Dendritic cell treated with granulocyte-macrophage colony-stimulating factor and Interleukin-4, amounts not matched to agents 40 ng/mL and 50 ng/mL, for 4 days (primary cell): ENCODE results near the gene SOD2.
"Not testable (repeated sequence)": the region's sequence is repeated elsewhere in the genome, so short reads cannot be mapped to it uniquely, and the experiment has no call there.

ENCODE experiments used
- H3K27ac Mint-ChIP-seq: one replicate; pipeline ENCODE4 v1.8.0; 2022; ENCODE audit warnings: mild to moderate bottlenecking, mixed read lengths
- H3K27me3 Mint-ChIP-seq: one replicate; pipeline ENCODE4 v1.8.0; 2022; ENCODE audit warnings: mild to moderate bottlenecking, mixed read lengths
- H3K36me3 Mint-ChIP-seq: one replicate; pipeline ENCODE4 v1.8.0; 2022; ENCODE audit warnings: low read depth, mixed read lengths
- H3K4me1 Mint-ChIP-seq: one replicate; pipeline ENCODE4 v1.8.0; 2022; ENCODE audit warnings: low read depth, mixed read lengths
- H3K4me3 Mint-ChIP-seq: one replicate; pipeline ENCODE4 v1.8.0; 2022; ENCODE audit warnings: mild to moderate bottlenecking, moderate library complexity, mixed read lengths
- H3K9me3 Mint-ChIP-seq: one replicate; pipeline ENCODE4 v1.8.0; 2022; ENCODE audit warnings: mixed read lengths
- intact Hi-C: fragments of 100-400 bp; cut with micrococcal nuclease; formaldehyde crosslinking; loops from one replicate; pipeline ENCODE4 v1.15.0; 2022

Gene SOD2

DNA sequence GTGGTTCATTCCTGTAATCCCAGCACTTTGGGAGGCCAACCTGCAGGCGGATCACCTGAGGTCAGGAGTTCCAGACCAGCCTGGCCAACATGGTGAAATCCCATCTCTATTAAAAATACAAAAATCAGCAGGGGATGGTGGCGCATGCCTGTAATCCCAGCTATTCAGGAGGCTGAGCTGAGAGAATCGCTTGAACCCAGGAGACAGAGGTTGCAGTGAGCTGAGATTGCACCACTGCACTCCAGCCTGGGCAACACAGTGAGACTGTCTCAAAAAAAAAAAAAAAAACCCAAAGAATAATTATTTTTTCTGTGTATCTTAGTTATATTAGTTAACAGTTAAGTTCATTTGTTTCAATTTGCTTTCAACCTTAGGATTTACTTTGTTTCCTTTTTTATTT, 32.2 kb upstream of the SOD2 start:
- H3K4me3 Mint-ChIP-seq, H3K27ac Mint-ChIP-seq, H3K27me3 Mint-ChIP-seq, intact Hi-C loops, H3K9me3 Mint-ChIP-seq: not testable (repeated sequence)
- H3K4me1 Mint-ChIP-seq, result peaks cover 28% of the 10 kb centered on the region
- peaks cover 37% of the 10 kb centered on the region for H3K36me3 Mint-ChIP-seq

DNA sequence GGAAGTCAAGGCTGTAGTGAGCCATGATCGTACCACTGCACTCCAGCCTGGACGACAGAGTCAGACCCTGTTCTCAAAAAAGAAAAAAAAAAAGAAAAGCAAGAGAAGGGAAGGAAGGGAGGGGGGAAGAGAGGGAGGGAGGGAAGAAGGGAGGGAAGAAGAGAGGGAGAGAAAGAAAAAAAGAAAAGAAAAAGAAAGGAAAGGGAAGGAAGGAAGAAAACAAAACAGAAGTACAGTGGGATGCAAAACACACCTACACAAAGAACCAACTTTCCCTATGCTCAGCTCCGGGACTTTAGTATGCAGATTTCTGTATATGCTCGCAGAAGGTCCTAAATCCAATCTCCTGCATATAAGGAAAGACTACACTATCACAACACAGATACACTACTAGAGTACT, 31.7 kb upstream of the SOD2 start:
- Mint-ChIP-seq H3K9me3 (no peaks in the 10 kb centered on the region), H3K36me3 (peaks cover 37% of the 10 kb centered on the region), H3K4me1 (peaks cover 28% of the 10 kb centered on the region), H3K4me3 (no peak overlapping the region), H3K27ac (no peak overlapping the region), H3K27me3 (no peaks in the 10 kb centered on the region)
- intact Hi-C loops, result no loop called here

DNA sequence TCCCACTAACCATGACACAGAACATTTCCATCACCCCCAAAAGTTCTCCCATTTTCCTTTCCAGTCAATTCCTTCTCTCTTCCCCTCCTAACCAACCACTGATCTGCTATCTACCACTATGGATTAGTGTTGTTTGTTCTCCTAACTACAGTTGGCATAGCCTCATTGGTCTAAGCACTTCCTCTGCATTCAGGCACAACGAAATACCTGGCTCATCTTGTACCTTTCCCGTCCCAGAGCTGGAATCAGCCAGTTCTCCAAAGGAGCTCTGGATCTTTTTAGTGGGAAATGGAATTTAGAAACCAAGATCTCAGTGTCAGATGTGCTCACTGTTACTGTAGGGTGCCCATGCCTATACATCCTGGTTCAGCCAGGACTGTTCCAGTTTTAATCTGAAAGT, 30.2 kb upstream of the SOD2 start:
- Mint-ChIP-seq H3K27ac (no peak overlapping the region), H3K4me1 (peaks cover 36% of the 10 kb centered on the region), H3K9me3 (no peaks in the 10 kb centered on the region), H3K4me3 (no peak overlapping the region), H3K27me3 (no peaks in the 10 kb centered on the region), H3K36me3 (peaks cover 44% of the 10 kb centered on the region)
- intact Hi-C loops, result no loop called here

DNA sequence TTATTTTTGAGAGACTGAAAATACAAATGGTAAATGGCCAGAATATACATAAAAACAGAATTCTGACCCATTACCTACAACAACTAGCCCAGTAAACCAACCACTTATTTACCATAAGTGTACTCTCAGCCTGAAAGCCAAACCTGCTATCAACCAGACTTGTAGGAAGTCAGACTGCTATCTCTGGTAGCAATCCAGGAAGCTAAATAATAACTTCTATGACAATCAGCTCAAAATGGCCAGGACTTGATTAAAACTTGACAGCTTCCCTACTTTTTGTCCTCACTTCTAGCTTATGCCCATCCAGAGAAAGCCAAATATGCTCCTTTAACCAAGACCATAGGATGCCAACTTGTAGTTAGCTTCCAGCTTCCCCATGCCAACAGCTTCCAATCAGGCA, 29.6 kb upstream of the SOD2 start:
- H3K36me3 Mint-ChIP-seq, result peaks cover 44% of the 10 kb centered on the region
- H3K27ac Mint-ChIP-seq, result no peak overlapping the region
- H3K27me3 Mint-ChIP-seq, result no peaks in the 10 kb centered on the region
- no peaks in the 10 kb centered on the region for H3K9me3 Mint-ChIP-seq
- peaks cover 40% of the 10 kb centered on the region for H3K4me1 Mint-ChIP-seq
- no peak overlapping the region for H3K4me3 Mint-ChIP-seq
- intact Hi-C loops, result no loop called here

DNA sequence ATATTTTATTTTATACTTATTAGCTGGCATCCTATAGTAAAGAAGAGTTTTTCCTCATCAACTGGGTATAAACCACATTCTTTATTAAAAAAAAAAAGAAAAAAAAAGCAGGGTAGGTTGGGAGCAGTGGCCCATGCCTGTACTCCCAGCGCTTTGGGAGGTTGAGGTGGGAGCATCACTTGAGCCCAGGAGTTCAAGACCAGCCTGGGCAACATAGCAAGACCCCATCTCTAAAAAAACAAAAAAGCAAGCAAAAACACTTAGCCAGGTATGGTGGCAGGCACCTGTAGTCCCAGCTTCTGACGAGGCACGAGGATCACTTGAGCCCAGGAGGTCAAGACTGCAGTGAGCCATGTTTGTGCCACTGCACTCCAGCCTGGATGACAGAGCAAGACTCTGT, 28.9 kb upstream of the SOD2 start:
- Mint-ChIP-seq H3K36me3 (peaks cover 41% of the 10 kb centered on the region), H3K4me1 (peaks cover 42% of the 10 kb centered on the region)
- H3K4me3 Mint-ChIP-seq, H3K27ac Mint-ChIP-seq, H3K9me3 Mint-ChIP-seq, H3K27me3 Mint-ChIP-seq, intact Hi-C loops: not testable (repeated sequence)

DNA sequence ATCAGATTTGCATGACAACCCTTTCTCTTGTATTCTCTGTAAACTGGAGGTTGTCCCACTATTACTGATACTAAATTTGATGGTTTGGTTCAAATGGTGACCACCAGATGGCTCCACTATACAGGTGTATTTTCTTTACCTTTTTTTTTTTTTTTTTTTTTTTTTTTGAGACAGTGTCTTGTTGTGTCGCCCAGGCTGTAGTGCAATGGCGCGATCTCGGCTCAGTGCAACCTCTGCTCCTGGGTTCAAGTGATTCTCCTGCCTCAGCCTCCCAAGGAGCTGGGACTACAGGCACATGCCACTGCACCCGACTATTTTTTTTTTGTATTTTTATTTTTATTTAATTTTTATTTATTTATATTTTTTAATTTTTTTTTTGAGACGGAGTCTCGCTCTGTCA, 27.7 kb upstream of the SOD2 start:
- Mint-ChIP-seq H3K27ac (no peak overlapping the region), H3K27me3 (no peaks in the 10 kb centered on the region), H3K36me3 (peaks cover 32% of the 10 kb centered on the region), H3K4me3 (no peak overlapping the region), H3K4me1 (peaks cover 45% of the 10 kb centered on the region), H3K9me3 (no peaks in the 10 kb centered on the region)
- intact Hi-C loops, result no loop called here

DNA sequence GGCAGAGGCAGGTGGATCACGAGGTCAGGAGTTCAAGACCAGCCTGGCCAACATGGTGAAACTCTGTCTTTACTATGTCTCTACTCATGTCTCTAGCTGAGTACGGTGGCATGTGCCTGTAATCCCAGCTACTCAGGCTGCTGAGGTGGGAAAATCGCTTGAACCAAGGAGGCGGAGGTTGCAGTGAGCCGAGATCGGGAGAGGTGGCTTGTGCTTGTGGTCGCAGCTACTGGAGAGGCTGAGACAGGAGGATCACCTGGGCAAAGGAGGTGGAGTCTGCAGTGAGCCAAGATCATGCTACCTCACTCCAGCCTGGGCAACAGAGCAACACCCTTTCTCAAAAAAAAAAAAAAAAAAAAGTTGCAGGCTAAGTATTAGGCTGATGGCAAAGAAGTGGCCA, 26.2 kb upstream of the SOD2 start:
- intact Hi-C loops, result no loop called here
- H3K27ac Mint-ChIP-seq, result peak overlapping the region; percentile 57
- no peaks in the 10 kb centered on the region for H3K27me3 Mint-ChIP-seq
- H3K9me3 Mint-ChIP-seq, result no peaks in the 10 kb centered on the region
- H3K4me3 Mint-ChIP-seq, result no peak overlapping the region
- H3K4me1 Mint-ChIP-seq, result peaks cover 37% of the 10 kb centered on the region
- peaks cover 25% of the 10 kb centered on the region for H3K36me3 Mint-ChIP-seq

DNA sequence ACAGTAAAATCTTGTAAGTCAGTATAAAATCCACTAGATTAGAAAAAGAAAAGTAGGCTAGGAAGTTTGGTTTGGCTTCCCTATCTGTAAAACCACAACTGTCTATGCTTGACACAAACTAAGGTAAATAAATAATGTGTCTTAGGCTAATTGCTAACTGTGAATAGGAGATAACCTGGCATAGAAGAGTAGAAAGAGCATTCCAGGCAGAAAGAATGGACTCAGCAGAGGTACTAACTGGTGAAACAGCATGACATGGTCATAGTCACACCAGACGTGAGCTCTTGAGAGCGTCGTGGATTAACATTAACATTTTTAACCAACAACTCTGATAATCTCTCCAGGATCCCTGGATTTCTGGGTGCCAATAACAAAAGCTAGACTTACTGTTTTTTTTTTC, 25.6 kb upstream of the SOD2 start:
- Mint-ChIP-seq H3K4me3 (no peak overlapping the region), H3K27ac (peak overlapping the region; percentile 57)

DNA sequence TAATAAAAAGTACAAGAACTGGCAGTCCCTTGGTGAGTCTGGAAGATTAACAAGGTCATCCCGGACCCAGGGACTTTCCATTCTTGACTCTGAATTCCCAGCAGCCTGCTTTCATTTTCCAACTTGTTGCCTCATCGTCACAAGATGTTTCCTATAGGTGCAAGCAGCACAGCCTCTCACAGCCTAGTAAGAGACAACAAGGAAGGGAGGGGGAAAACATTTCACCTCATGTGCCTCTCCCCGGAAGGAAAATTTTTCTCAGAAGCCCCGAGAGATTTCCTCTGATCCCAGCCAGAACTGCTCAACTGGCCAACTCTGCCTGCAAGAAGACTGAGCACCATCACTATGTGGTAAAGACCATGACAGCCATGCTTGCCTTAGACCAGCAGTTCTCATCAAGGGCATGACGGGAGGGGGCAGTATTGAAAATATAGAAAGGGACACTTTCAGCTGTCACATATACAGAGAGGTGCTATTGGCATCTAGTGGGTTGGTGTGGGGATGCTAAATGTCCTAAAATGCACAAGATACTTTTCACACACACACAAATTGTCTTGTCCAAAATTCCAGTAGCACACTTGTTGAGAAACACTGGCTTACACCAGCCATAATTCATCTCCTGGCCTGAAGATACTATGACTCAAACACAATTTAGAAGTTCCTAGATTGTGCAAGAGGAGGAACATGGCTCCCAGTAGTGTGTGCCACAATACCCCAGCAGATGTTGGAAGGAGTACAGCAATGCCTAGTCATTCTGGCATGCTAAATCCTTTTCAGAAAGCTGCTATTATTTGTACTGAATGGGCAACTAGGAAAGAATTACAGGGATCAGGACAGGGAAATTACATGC, 23.4 kb upstream of the SOD2 start:
- Mint-ChIP-seq H3K27me3 (no peaks in the 10 kb centered on the region), H3K27ac (peak overlapping the region; percentile 69), H3K4me3 (no peak overlapping the region), H3K9me3 (no peaks in the 10 kb centered on the region), H3K36me3 (peaks cover 7% of the 10 kb centered on the region), H3K4me1 (peaks cover 25% of the 10 kb centered on the region)
- intact Hi-C loops, result no loop called here

More for the DNA sequence above, 25.6 kb upstream of the SOD2 start:
- peaks cover 22% of the 10 kb centered on the region for H3K36me3 Mint-ChIP-seq
- H3K4me1 Mint-ChIP-seq, result peaks cover 35% of the 10 kb centered on the region
- no peaks in the 10 kb centered on the region for H3K9me3 Mint-ChIP-seq
- intact Hi-C loops, result no loop called here
- no peaks in the 10 kb centered on the region for H3K27me3 Mint-ChIP-seq

DNA sequence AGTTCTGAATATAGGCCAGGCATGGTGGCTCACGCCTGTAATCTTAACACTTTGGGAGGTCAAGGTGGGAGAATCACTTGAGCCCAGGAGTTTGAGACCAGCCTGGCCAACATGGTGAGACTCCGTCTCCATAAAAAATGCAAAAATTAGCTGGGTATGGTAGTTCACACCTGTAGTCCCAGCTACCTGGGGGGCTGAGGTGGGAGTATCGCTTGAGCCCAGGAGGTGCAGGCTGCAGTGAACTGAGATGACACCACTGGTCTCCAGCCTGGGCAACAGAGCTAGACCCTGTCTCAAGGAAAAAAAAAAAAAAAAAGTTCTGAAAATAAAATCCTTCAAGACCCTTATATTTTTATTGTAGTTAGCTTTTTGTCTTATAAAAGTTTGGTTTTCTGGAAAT, 22.6 kb upstream of the SOD2 start:
- no peaks in the 10 kb centered on the region for H3K9me3 Mint-ChIP-seq
- no peak overlapping the region for H3K4me3 Mint-ChIP-seq
- H3K27me3 Mint-ChIP-seq, result no peaks in the 10 kb centered on the region
- H3K27ac Mint-ChIP-seq, result peak overlapping the region; percentile 69
- intact Hi-C loops, result no loop called here
- peaks cover 7% of the 10 kb centered on the region for H3K36me3 Mint-ChIP-seq
- peaks cover 25% of the 10 kb centered on the region for H3K4me1 Mint-ChIP-seq

DNA sequence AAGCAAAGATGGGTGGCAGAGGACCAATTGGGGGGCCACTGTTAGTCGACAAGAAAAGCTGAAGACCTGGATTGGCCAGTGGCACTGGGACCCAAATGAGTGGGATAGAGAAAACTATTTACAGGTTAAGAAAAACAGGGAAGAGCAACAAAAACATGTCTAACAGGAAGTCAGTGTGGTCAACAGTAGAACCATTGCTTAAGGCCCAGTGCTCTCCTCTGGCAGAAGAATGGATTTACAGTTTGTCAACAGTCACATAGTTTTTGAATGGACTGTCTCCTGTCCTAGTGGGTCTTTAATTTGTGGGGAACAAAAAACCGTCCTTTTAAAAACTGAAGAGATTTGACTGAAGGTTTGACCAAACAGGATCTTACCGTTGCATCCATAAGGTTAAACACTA, 22.1 kb upstream of the SOD2 start:
- Mint-ChIP-seq H3K4me3 (no peak overlapping the region), H3K36me3 (peaks cover 7% of the 10 kb centered on the region), H3K27me3 (no peaks in the 10 kb centered on the region), H3K27ac (peak overlapping the region; percentile 69), H3K9me3 (no peaks in the 10 kb centered on the region), H3K4me1 (peaks cover 25% of the 10 kb centered on the region)
- intact Hi-C loops, result no loop called here

DNA sequence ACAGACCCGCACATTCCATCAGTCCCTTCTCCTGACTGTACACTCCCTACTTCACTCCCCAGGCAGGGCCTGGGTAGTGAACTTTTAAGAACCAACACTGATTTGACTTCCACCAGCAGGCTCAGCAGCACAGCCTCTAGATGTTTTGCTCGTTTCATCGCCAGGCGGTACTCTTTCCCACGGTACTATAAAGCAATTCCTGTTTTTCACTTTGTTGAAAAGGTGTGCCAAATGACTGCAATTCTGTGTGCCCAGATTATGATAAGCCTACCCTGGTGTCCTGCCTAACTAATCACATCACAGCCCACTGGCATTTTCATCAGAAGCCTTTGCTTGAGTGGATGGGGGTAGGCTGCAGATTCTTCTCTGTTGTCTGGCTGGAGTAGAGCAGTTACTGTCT, 21.4 kb upstream of the SOD2 start:
- no peaks in the 10 kb centered on the region for H3K9me3 Mint-ChIP-seq
- peaks cover 25% of the 10 kb centered on the region for H3K4me1 Mint-ChIP-seq
- no peak overlapping the region for H3K27ac Mint-ChIP-seq
- H3K36me3 Mint-ChIP-seq, result peaks cover 6% of the 10 kb centered on the region
- no peaks in the 10 kb centered on the region for H3K27me3 Mint-ChIP-seq
- H3K4me3 Mint-ChIP-seq, result no peak overlapping the region
- intact Hi-C loops, result no loop called here

DNA sequence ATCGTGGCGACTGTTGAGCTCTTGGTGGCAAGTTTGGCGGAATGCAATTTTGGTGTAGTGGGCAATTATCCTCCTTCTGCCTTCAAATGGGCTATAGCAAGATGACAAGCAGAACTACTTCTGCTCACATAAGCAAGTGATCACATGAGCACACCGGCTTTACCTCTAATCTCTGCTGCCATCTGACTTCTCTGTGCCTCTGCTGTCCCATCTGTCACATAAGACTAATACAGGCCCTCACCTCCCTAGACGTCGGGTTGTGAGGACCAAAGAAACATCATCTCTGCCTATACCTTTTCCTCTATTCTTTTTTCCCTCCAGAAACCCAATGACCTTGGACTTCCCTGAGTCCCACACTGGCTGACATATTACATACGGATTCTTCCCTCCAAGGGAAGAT, 20.9 kb upstream of the SOD2 start:
- no peak overlapping the region for H3K4me3 Mint-ChIP-seq
- H3K9me3 Mint-ChIP-seq, result no peaks in the 10 kb centered on the region
- no peak overlapping the region for H3K27ac Mint-ChIP-seq
- no peaks in the 10 kb centered on the region for H3K27me3 Mint-ChIP-seq
- intact Hi-C loops, result no loop called here
- H3K36me3 Mint-ChIP-seq, result peaks cover 2% of the 10 kb centered on the region
- H3K4me1 Mint-ChIP-seq, result peaks cover 21% of the 10 kb centered on the region

DNA sequence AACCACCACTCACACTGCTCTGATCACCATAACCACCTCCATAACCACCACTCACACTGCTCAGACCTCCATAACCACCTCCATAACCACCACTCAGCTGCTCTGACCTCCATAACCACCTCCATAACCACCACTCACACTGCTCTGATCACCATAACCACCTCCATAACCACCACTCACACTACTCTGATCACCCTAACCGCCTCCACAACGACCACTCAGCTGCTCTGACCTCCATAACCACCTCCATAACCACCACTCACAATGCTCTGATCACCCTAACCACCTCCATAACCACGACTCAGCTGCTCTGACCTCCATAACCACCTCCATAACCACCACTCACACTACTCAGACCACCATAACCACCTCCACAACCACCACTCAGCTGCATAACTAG, 19.3 kb upstream of the SOD2 start:
- peaks cover 11% of the 10 kb centered on the region for H3K4me1 Mint-ChIP-seq
- H3K4me3 Mint-ChIP-seq, H3K27ac Mint-ChIP-seq, H3K27me3 Mint-ChIP-seq, intact Hi-C loops, H3K36me3 Mint-ChIP-seq, H3K9me3 Mint-ChIP-seq: not testable (repeated sequence)

DNA sequence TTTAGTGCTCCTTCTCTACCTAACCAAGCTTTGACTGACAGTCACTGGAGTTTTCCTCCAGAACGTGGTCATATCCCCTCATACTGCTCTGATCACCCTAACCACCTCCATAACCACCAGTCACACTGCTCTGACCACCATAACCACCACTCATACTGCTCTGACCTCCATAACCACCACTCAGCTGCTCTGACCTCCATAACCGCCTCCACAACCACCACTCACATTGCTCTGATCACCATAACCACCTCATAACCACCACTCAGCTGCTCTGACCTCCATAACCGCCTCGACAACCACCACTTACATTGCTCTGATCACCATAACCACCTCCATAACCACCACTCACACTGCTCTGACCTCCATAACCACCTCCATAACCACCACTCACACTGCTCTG, 17.6 kb upstream of the SOD2 start:
- H3K4me3 Mint-ChIP-seq, H3K27me3 Mint-ChIP-seq, intact Hi-C loops, H3K9me3 Mint-ChIP-seq, H3K4me1 Mint-ChIP-seq, H3K36me3 Mint-ChIP-seq, H3K27ac Mint-ChIP-seq: not testable (repeated sequence)
